ENCODE data around the gene MYOZ2. TPM values are rescaled to one million over a fixed set of nuclear protein-coding genes. Genes with fewer than 3 reads are reported as not detected.

Gene MYOZ2
- polyA plus RNA-seq, 1 experiment, result 0.17 TPM

DNA sequence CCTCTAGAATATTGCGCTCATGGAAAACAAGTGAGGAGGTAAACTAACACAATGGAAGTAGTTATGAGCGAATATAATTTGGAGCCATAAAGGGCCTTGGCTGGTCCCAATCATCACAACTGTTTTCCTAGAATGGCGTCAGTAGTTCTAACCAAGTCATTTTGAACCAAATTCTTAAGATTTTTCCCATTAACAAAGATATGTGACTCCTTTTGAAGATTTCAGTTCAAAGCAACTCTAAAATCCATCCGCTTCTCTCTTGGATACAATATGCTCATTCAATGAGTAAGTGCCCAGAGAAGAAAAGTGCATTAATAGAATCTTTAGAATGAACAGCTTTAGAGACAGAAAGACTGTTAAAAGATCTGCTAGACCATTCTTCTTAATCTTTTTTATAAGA lies 19.6 kb upstream of the MYOZ2 start:
- TF ChIP-seq, protein P1, sequence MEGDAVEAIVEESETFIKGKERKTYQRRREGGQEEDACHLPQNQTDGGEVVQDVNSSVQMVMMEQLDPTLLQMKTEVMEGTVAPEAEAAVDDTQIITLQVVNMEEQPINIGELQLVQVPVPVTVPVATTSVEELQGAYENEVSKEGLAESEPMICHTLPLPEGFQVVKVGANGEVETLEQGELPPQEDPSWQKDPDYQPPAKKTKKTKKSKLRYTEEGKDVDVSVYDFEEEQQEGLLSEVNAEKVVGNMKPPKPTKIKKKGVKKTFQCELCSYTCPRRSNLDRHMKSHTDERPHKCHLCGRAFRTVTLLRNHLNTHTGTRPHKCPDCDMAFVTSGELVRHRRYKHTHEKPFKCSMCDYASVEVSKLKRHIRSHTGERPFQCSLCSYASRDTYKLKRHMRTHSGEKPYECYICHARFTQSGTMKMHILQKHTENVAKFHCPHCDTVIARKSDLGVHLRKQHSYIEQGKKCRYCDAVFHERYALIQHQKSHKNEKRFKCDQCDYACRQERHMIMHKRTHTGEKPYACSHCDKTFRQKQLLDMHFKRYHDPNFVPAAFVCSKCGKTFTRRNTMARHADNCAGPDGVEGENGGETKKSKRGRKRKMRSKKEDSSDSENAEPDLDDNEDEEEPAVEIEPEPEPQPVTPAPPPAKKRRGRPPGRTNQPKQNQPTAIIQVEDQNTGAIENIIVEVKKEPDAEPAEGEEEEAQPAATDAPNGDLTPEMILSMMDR (IDR thresholded peaks at IDR 0.05; ENCODE audit: insufficient read depth, low read depth, low read length), result no peak
- no peak for DNase-seq (ENCODE audit: low read depth)
- H3K36me3 ChIP-seq (ENCODE audit: control insufficient read depth, insufficient read depth, low read length), result no peaks in the 10 kb centered on the region
- H3K4me3 ChIP-seq (ENCODE audit: low read depth, low read length), result no peak overlapping the region
- ChIA-PET CTCF (no interaction called here), POLR2A (no interaction called here)
- no peaks in the 10 kb centered on the region for H3K27me3 ChIP-seq (ENCODE audit: control insufficient read depth, insufficient read depth, low read length)

DNA sequence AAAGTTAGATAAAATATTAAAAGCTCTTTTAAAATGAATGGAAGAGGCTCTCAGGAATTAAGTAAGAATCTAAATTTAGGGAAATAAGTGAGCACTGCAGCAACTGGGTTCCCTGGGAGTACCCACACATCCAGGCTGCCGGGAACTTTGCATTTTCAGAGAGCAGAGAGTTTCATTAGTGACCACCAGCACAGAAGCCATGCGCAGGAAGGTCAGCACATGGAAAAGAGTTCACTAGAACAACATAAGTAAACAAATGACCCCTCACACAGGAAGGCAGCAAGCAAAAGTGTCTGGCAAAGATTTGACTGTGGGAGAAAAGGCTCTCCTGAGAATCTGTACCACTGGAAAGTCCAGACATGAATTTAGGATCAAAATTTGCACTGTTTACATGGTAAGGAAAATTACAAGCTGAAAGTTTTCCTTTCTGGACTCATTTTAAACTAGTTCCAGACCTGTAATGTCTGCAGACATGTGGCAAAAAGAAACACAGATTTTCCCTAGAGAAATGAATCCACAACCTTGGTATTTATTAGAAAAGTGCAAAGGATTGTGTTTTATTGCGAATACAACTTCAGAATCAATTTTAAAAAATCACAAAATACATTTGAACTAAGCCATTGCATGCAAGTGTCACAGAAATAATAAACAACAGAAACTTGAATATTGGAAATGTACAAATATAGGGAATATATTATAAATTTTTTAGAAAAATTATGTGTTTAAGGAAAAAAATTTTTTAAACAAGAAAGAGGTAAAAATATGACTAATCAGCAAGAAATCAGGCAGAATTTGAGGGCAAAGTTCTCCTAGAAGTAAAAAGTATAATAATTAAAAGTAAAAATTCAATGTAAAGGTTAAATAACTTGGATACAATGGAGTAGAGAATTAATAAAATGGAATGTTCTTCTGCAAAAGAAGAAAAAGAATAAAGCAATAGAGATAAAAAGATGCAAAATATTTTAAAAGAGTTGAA lies 18.4 kb upstream of the MYOZ2 start:
- DNase-seq (ENCODE audit: low read depth), result no peak
- no peaks in the 10 kb centered on the region for H3K27me3 ChIP-seq (ENCODE audit: control insufficient read depth, insufficient read depth, low read length)
- POLR2A ChIA-PET, result no interaction called here
- H3K4me3 ChIP-seq (ENCODE audit: low read depth, low read length), result no peak overlapping the region
- H3K36me3 ChIP-seq (ENCODE audit: control insufficient read depth, insufficient read depth, low read length), result no peaks in the 10 kb centered on the region
- CTCF ChIA-PET, result no interaction called here
- TF ChIP-seq, protein P1 (IDR thresholded peaks at IDR 0.05; ENCODE audit: insufficient read depth, low read depth, low read length), result no peak

DNA sequence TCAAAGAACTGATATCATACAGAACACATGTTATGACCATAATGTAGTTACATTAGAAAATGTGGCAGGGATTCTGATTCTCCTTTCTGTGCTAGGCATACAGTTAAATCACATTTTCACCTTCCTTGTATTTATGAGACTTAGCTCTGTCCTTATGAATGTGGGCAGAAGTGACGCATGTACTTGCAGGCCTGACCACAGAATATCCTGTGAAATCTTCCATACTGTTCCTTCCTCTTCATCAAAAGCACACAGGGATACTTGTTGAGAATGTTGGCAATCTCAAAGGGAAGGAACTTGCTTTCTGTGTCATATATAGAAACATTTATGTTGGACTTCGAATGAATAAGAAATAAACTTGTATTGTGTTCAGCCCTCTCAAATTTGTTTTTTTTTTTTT lies 17.2 kb upstream of the MYOZ2 start:
- ChIA-PET CTCF (no interaction called here), POLR2A (no interaction called here)
- no peaks in the 10 kb centered on the region for H3K27me3 ChIP-seq (ENCODE audit: control insufficient read depth, insufficient read depth, low read length)
- no peak overlapping the region for H3K4me3 ChIP-seq (ENCODE audit: low read depth, low read length)
- DNase-seq (ENCODE audit: low read depth), result no peak
- TF ChIP-seq, protein P1 (IDR thresholded peaks at IDR 0.05; ENCODE audit: insufficient read depth, low read depth, low read length), result no peak
- no peaks in the 10 kb centered on the region for H3K36me3 ChIP-seq (ENCODE audit: control insufficient read depth, insufficient read depth, low read length)

DNA sequence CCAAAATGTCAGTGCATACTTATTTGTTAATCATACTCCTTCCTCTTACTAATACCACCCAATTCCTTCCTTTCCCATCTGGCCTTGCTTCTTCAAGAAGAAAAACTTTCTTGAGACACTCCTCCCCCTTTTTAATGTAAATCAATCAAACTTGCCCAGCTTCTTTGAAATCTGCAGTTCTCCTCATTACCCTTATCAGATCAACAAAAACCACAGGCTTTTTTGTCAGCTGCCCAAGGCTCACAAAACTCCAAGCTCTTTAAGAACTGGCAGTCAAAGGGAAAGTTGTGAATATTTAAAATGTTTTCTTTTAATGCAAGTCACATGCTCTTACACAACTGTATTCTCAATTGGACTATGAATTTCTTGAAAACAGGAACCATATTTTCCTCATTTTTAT lies 11.3 kb upstream of the MYOZ2 start:
- Histone ChIP-seq H3K4me3 (ENCODE audit: low read depth, low read length) (no peak overlapping the region), H3K27me3 (ENCODE audit: control insufficient read depth, insufficient read depth, low read length) (no peaks in the 10 kb centered on the region), H3K36me3 (ENCODE audit: control insufficient read depth, insufficient read depth, low read length) (no peaks in the 10 kb centered on the region)
- ChIA-PET CTCF (interaction anchor here (1.1 to 1.2 kb wide), 2 partner anchors 11 to 12 kb away, joined by 3 to 4 read pairs; no protein-coding TSS in a partner anchor), POLR2A (interaction anchor here (0.6 to 1.1 kb wide), 2 partner anchors 99 to 530 kb away, joined by 4 to 5 read pairs; no protein-coding TSS in a partner anchor)
- TF ChIP-seq, protein P1 (IDR thresholded peaks at IDR 0.05; ENCODE audit: insufficient read depth, low read depth, low read length), result no peak
- DNase-seq (ENCODE audit: low read depth), result no peak

DNA sequence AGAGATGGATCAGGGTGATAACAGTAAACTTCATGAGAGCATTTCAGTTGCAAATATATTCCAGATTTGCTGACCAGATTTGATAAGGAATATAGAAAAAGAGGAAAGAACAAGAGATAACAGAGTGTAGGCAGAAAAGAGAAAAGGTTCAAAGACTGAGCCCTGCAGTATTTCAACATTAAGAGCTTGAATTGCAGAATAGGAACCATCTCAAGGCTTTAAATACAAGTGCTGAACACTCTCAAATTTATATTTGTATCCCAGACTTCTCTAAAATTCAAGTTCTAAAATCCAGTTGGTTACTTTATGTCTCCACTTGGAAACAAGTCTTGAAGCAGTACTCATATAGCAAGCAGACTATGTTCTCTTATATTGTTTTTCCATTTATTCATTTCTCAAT lies 9.7 kb upstream of the MYOZ2 start:
- Histone ChIP-seq H3K27me3 (ENCODE audit: control insufficient read depth, insufficient read depth, low read length) (no peaks in the 10 kb centered on the region), H3K4me3 (ENCODE audit: low read depth, low read length) (no peak overlapping the region), H3K36me3 (ENCODE audit: control insufficient read depth, insufficient read depth, low read length) (no peaks in the 10 kb centered on the region)
- ChIA-PET POLR2A (no interaction called here), CTCF (interaction anchor here (0.8 kb wide), 1 partner anchor 12 kb away, joined by 3 read pairs; no protein-coding TSS in a partner anchor)
- DNase-seq (ENCODE audit: low read depth), result no peak
- TF ChIP-seq, protein P1 (IDR thresholded peaks at IDR 0.05; ENCODE audit: insufficient read depth, low read depth, low read length), result no peak

Data from BJ (cell line).